NCI-H2029 (cell line): ENCODE data around the gene RNU2-63P.
"Not testable (repeated sequence)": the region's sequence is repeated elsewhere in the genome, so short reads cannot be mapped to it uniquely, and the experiment has no call there.

Experiments
- DNase-seq: peaks from one replicate; lab custom pipeline; 2025; lab: John Stamatoyannopoulos, UW

The RNU2-63P gene

GRCh38 chr2:87981182-87981581 lies 35.2 kb downstream of the RNU2-63P start:
- DNase-seq = not testable (repeated sequence)

GRCh38 chr2:87972385-87972784 lies 44.0 kb downstream of the RNU2-63P start:
- not testable (repeated sequence) for DNase-seq
